NCI-H1436 treated with DMSO at 0.1 percent for 48 hours (cell line): ENCODE results near the gene ZNF124.
"Not testable (repeated sequence)": the region's sequence is repeated elsewhere in the genome, so short reads cannot be mapped to it uniquely, and the experiment has no call there.

Source experiments
- DNase-seq: peaks from one replicate; lab custom pipeline; 2025; lab: John Stamatoyannopoulos, UW

ZNF124 gene

DNA sequence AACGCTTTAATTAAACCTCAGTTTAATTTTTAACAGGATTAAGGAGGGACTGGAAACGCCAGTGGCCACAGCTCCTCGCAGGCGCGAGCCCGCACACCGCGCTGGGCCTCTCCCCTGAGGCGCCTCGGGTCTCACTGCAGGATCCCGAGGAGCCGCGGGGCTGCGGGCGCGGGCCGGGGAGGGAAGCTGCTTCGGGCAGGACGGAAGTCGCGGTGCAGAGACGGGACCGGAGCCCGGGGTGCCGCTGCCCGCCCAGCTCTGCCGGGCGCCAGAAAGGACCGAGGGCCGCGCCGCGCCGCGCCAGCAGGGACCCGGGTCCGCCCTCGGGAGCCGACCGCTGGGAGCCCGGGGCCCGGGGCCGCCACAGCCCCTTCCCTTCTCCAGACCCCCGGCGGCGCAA is 377 bp downstream of the ZNF124 start:
- not testable (repeated sequence) for DNase-seq

DNA sequence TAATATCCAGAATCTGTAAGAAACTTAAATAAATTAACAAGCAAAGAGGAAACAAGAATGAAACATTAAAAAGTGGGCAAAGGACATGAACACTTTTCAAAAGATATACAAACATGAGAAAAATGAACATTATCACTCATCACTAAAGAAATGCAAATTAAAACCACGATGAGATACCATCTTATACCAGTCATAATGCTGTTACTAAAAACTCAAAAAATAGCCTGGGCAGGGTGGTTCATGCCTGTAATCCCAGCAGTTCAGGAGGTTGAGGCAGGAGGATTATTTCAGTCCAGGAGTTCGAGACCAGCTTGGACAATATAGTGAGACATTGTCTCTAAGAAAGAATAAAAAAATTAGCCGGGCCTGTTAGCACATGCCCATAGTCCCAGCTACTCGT is 6.1 kb downstream of the ZNF124 start:
- DNase-seq: no peak

DNA sequence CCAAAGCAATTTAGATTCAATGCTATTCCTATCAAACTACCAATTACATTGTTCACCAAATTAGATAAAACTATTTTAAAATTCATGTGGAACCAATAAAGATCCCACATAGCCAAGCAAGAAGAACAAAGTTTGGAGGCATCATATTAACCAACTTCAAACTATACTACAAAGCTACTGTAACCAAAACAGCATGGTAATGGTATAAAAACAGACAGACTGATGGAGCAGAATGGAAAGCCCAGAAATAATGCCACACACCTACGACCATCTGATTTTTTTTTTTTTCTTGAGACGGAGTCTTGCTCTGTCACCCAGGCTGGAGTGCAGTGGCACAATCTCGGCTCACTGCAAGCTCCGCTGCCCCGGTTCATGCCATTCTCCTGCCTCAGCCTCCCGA is 7.1 kb downstream of the ZNF124 start:
- DNase-seq: no peak

DNA sequence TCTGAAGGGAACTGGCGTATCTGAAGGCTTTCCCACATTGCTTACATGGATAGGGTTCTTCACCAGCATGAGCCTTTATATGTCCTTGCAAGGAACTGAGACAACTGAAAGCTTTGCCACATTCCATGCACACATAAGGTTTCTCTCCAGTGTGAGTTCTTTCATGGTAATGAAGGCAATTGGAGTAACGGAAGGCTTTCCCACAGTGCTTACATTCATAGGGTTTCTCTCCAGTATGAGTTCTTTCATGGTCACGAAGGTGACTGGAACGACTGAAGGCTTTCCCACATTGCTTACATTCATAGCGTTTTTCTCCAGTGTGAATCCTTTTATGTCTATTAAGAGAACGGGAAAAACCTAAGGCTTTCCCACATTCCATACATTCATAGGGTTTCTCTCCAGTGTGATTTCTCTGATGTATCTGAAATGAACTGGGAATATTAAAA is 15.0 kb downstream of the ZNF124 start:
- DNase-seq: no peak

DNA sequence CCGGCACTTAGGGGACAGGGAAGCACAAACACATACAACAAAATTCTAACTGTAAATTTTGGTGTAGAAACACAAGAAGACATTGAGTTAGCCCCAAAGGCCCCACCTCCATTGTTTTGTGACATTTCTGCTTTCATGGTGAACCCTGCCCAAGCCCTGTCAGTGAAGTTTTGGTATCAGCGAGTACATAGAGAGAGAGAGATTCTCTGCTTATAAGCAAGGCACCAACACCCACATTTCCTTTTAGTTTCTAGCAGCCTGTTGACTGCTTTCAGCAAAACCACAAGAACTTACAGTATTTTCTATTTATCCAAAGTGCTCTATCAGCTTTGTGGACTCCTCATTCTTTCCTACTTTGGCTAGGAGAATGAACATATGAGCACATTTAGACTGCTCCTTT is 24.0 kb downstream of the ZNF124 start:
- DNase-seq: no peak

DNA sequence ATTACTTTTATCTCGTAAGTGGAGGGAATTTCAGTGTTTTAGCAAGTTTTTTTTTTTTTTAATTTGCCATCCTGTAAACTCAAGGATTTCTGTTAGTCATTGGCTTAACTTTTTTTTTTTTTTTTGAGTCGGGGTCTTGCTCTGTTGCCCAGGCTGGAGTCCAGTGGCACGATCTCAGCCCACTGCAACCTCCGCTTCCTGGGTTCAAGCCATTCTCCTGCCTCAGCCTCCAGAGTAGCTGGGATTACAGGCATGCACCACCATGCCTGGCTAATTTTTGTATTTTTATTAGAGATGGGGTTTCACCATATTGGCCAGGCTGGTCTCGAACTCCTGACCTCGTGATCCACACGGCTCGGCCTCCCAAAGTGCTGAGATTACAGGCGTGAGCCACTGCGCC is 24.7 kb downstream of the ZNF124 start:
- DNase-seq: not testable (repeated sequence)

DNA sequence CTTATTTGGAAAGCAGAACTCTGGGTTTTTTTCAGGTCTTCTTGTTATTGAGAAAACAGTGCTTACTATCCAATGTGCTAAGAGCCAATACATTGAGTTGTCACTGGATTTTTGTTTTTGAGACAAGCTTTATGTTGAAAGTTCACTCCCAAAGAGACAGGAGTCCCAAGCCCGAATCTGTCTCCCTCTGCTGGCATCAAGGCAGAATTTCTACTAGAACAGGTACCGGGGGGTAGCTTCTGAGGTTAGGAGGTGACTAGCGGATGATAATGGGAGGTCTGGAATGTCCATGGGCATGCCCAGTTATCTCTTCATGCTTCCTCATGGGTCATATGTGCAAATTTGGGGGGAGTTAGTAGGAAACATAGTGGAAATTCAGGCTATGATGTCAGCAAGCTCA is 25.1 kb downstream of the ZNF124 start:
- DNase-seq: no peak

DNA sequence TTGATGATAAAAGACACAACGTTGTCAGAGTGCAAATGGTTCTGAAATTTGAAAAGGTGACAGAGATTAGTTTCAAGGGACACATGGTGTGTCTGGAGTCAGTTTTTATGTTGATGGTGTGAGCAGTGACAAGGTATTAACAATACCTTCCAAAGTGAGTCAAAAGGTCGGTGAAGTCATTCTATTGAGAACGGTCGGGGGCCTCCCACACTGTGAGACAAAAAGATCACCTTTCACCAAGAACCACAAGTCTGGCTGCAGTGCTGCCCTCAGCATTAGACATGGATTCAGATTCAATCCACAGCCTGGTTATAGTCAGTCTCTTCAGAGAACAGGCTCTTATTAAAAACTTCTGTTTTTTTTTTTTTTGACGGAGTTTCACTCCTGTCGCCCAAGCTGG is 26.5 kb downstream of the ZNF124 start:
- no peak for DNase-seq

DNA sequence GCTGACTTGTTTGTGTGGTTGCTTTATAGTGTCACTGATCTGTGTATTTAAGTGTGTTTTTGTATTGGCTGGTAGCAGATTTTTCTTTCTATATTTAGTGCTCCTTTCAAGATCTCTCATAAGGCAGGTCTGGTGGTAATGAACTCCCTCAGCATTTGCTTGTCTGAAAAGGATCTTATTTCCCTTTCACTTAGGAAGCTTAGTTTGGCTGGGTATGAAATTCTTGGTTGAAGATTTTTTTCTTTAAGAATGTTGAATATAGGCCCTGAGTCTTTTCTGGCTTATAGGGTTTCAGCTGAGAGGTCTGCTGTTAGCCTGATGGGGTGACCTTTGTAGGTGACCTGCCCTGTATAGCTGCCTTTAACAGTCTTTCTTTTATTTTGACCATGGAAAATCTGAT is 32.3 kb downstream of the ZNF124 start:
- DNase-seq: not testable (repeated sequence)

DNA sequence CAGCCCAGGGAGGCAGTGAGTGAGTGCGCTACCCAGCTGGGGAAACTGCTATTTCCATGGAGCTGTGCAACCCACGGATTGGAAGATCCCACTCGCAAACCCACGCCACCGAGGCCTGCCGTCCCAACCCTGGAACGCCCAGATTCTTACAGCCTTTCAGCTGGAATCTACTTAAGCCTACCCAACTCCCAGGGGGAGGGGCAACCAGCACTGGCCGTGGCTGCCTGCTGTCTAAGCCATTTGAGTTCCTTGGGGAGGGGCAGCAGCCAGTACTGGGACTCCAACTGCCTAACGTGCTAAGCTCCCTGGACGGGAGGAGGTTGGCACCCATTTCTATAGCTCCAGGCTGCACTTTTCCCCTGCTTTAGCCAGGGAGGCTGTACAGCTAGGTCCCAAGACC is 40.6 kb downstream of the ZNF124 start:
- DNase-seq: no peak

DNA sequence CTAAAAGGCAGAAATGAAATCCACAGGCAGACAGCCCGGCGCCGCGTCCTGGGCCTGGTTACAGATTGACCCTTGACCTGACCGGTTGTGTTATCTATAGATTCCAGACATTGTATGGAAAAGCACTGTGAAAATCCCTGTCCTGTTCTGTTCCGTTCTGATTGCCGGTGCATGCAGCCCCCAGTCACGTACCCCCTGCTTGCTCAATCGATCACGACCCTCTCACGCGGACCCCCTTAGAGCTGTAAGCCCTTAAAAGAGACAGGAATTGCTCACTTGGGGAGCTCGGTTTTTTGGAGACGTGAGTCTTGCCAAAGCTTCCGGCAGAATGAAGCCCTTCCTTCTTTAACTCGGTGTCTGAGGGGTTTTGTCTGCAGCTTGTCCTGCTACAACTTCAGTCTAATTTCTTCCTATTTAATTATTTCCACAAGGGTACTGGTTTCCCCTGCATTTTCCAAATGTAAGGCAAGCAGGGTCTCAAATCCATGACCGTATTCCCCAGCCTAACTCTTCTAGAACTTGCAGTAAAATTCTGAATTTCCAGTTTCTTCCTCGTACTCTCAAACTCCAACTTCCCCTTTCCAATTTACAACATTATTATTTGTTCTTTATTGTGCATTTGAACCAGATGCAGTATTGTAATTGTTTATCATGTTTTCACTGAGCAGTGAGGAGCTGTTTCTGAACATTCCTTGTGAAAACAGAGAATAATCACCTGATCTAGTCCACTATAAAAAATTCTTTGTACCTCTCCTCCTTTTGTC is 44.1 kb downstream of the ZNF124 start:
- not testable (repeated sequence) for DNase-seq

DNA sequence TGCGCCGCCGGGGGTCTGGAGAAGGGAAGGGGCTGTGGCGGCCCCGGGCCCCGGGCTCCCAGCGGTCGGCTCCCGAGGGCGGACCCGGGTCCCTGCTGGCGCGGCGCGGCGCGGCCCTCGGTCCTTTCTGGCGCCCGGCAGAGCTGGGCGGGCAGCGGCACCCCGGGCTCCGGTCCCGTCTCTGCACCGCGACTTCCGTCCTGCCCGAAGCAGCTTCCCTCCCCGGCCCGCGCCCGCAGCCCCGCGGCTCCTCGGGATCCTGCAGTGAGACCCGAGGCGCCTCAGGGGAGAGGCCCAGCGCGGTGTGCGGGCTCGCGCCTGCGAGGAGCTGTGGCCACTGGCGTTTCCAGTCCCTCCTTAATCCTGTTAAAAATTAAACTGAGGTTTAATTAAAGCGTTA is 45.2 kb downstream of the ZNF124 start:
- not testable (repeated sequence) for DNase-seq

DNA sequence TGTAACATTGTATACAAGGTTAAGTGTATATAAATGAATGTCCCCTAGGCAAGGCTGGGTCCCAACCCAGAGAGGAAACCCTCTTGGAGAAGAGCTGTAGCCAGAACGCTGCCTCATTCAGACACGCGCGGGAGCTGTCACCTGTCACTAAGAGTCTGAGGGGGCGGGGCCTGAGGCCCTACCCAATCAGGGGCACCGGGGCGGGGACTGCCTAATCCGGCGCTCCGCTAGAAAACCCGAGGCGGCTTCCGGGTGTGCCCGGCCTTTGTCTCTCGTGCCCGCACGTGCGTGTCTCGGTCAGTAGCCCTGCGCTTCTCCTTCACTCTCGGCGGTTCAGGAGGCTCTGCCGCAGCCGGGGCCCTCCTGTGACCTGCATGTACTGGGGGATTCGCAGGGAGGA is 45.7 kb downstream of the ZNF124 start:
- not testable (repeated sequence) for DNase-seq

DNA sequence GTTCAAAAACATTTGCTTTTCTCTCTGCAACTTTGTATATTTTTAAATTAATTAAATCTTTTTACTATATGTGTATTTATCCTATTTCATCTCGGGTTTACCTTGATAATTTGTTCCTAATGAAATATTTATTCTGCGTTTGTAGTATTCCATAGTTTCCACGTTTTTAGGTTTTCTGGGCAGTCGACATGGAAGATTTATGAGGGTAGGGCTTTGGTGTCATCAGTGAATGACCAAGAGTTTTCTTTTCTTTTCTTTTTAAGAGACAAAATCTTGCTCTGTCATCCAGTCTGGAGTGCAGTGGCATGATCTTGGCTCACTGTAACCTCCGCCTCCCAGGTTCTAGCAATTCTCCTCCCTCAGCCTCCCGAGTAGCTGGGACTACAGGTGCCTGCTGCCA is 50.4 kb downstream of the ZNF124 start:
- no peak for DNase-seq

DNA sequence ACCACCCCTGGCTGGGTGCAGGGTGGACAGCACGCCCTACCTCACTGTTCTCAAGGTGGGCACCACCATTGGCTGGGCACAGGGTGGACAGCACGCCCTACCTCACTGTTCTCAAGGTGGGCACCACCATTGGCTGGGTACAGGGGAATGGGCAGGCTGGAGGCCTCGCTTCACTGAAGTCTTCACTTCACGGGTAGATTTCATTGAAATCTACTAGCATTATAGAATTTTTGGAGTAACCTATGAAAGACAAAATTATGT is 51.5 kb downstream of the ZNF124 start:
- DNase-seq: not testable (repeated sequence)

DNA sequence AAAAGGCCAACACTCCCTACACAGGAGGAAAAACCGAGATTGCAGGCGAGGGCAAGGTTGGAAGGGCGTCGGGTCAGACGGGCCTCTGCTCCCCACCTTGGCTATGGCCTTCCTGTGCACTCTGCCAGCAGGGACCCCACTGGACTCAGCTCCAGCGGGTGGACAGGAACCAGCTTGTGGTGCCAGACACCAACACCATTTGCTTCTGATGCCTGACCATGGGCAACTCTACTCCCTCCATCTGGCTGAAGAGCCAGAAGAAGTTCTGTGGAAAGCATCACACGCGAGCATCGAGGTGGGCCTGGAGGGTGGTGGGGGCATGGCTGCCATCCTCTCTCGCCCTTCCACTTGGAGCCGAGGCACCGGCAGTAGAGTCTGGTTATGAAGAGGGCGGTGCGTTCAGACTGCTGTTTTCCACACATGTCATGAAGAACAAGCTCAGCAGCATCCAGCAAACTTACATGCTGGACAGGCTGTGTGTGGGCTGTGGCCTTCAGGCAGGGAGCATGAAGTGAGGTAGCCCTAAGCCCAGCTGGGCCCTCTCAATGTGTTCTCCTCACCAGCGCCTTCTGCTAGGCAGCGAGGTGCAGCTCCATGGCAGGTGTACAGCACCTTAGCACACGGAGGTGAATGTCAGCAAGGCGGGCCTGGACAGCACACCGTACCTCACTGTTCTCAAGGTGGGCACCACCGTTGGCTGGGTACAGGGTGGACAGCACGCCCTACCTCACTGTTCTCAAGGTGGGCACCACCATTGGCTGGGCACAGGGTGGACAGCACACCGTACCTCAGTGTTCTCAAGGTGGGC is 52.0 kb downstream of the ZNF124 start:
- no peak for DNase-seq

DNA sequence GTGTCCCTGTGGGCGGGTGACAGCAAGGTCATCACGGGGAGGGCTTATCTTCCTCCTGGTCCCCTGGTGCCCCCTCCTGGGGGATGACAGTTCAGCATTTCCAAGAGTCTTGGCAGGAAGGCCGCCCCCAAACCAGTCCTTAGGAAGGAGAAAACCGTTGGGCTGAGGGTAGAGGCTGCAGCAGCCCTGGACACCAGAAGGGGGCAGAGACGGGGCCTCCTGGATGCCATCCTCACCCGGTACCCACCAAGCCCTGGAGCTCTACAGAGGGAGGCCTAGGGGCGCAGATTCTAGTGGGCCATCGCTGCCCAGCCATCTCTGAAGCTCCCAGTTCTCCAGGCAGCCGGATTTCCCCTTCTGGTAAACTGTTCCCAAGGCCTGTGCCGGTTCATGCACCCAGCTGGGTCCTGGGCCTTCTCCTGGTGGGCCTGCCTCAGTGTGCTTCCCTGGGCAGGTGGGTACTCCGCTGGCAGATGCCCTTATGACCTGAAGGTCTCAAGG is 52.8 kb downstream of the ZNF124 start:
- no peak for DNase-seq

DNA sequence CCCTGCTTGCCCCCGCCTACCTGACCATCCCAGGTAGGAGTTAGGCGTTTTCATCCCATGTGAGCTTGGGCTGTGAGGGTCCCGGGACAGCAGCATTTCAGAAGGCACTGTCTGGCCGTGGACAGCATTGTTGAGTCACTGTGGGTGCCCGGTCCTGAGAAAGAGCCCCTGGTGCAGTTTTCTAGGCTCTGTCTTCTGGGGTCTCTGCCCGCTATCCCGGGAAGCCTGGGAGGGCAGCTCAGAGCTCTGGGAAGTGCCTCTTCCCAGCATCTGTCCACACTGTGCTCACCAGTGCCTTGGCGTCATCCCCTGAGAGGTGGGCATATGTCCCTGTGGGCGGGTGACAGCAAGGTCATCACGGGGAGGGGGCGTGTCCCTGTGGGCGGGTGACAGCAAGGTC is 56.3 kb downstream of the ZNF124 start:
- DNase-seq: no peak

DNA sequence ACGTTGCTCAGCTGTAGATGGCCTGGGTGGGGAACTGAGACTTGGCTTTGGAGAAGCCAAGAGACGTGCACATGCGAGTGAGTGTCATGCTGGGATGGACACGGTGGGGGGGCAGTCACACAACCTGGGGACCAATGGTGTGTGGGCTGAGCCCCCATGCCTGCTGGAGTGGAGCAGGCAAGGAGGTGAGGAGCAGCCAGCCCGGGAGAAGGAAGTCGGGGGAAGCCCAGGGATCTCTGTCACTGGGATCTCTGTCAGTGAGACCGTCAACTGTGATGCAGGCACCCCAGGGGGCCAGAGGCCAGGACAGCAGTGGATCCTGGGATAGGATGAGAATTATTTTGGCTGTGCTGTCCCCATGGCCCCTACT is 56.7 kb downstream of the ZNF124 start:
- no peak for DNase-seq

DNA sequence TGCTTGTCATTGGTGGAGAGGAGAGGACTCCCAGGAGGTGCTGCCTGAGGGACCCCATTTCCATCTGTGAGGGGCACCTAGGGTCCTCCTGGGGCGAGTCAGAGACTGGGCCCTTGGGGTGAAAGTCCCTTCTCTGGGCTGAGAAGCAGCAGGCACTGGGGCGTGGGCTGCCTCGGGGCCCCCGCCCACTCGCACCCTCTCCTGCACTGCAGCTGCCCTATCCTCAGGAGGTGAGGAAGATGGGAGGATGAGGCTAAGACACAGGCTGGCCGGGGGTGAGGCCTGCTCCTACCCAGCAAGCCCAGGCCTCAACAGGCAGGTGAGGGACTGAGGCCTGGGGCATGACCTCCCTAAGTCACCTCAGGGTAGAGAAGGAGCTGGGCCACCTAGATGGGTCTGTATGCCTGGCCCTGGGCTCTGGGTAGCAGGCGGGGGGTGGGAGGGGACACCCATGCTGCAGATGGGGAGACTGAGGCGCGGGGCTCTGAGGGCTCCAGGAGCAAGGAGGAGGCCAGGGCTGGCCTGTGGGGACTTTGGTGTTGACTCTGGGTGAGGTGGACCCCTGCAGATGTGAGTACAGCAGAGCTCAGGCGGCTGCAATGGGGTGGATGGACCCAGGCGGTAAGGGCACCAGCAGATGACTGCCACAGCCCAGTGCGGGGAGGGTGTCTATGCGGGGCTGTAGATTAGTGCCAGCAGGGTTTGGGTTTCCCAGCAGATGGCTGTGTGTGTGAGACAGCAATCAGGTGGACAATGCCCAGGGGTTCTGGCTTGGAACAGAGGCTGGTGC is 57.3 kb downstream of the ZNF124 start:
- no peak for DNase-seq

DNA sequence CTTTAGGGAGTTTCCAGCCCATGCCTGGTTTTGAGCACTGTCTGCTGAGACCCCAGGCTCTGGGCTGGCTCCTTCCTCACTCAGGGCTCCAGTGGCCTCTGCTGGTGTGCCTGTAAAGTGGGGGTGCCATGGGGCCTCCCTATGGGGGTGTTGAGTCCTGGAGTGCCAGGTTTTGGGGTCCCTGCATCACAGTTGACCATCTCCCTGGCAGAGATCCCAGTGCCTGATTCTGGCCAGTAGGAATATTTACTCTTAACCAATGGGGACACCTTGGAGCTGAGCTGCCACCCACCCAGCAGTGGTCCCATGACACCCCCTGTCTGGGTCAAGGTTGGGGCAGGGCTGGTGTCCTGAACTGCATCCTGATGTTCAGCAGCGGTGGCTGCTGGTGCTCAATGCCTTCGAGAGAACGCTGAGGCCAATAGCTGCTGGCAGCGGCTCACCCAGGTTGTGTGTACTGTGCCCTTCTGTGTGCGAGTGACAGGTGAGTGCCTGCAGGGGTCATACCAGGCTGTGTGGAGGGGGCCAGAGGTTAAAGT is 58.0 kb downstream of the ZNF124 start:
- DNase-seq: no peak

DNA sequence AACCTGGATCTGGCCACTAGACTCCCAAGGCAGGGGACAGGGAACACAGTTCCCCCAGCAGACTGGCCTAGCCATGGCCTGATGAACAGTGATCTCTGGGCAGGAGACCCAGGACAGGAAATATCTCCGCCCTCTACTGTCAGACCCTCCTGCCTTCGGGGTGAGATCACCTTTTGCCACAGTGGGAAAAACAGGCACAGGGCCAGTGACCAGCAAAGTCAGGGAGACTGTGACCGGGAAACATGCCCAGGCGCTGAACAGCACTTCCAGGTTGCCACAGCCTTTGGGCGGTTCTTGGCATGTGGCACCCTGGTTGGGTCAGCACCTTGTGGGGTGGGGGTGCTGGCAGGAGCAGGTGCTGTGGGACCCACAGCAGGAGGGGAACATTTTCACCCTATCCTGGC is 58.7 kb downstream of the ZNF124 start:
- DNase-seq: no peak

DNA sequence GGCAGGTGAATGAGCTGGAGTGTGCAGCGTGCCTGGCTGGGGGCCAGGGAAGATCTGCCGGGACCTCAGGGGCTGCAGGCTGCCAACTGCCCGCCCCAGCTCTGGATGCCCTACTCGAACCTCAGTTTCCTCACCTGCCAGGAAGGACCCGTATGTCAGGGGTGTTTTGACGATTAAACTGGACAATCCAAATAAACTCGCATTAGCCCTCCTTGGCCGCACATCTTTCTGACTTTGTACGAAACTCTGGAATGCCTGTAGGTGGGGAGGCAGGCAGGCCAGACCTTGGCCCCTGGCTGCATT is 59.4 kb downstream of the ZNF124 start:
- no peak for DNase-seq
